HUDEP-2 (cell line): ENCODE data around the gene WSCD1.

ENCODE experiments used
- DNase-seq, 76 experiments: peaks; one replicate each; lab custom pipeline; 2025; ENCODE audit not compliant: unreplicated experiment in 76 of 76; lab: John Stamatoyannopoulos, UW

Gene WSCD1

GRCh38 chr17:6084311-6085161 lies 14.4 kb downstream of the WSCD1 start:
- no peak for DNase-seq

- DNase-seq = peak in 1 of 76 experiments; percentile 13
Observed at GRCh38 chr17:6085812-6086211, 15.6 kb downstream of the WSCD1 start.

- DNase-seq = no peak
Observed at GRCh38 chr17:6086603-6087400, 16.6 kb downstream of the WSCD1 start.

- DNase-seq = no peak
Observed at GRCh38 chr17:6088141-6088540, 18.0 kb downstream of the WSCD1 start.

GRCh38 chr17:6090253-6090652 lies 20.1 kb downstream of the WSCD1 start:
- no peak for DNase-seq

- DNase-seq = no peak
Observed at GRCh38 chr17:6092182-6092902, 22.2 kb downstream of the WSCD1 start.

GRCh38 chr17:6092903-6093468 lies 22.8 kb downstream of the WSCD1 start:
- no peak for DNase-seq

- DNase-seq = no peak
Observed at GRCh38 chr17:6094453-6094852, 24.3 kb downstream of the WSCD1 start.

GRCh38 chr17:6094926-6095325 lies 24.7 kb downstream of the WSCD1 start:
- DNase-seq = no peak

GRCh38 chr17:6095501-6095900 lies 25.3 kb downstream of the WSCD1 start:
- DNase-seq = no peak

GRCh38 chr17:6096201-6097004 lies 26.2 kb downstream of the WSCD1 start:
- no peak for DNase-seq

GRCh38 chr17:6097005-6097279 lies 26.8 kb downstream of the WSCD1 start:
- no peak for DNase-seq

- DNase-seq = no peak
Observed at GRCh38 chr17:6098050-6098822, 28.1 kb downstream of the WSCD1 start.

GRCh38 chr17:6098823-6099180 lies 28.6 kb downstream of the WSCD1 start:
- DNase-seq = no peak

- DNase-seq = no peak
Observed at GRCh38 chr17:6099492-6099891, 29.3 kb downstream of the WSCD1 start.

- no peak for DNase-seq
Observed at GRCh38 chr17:6100146-6100545, 30.0 kb downstream of the WSCD1 start.

- no peak for DNase-seq
Observed at GRCh38 chr17:6100891-6101500, 30.8 kb downstream of the WSCD1 start.

GRCh38 chr17:6101706-6102105 lies 31.5 kb downstream of the WSCD1 start:
- no peak for DNase-seq

- no peak for DNase-seq
Observed at GRCh38 chr17:6102615-6103014, 32.4 kb downstream of the WSCD1 start.
